ENCODE data around the gene KREMEN1. TPM values are rescaled to one million over a fixed set of nuclear protein-coding genes. Genes with fewer than 3 reads are reported as not detected.

The KREMEN1 gene
- total RNA-seq, 4 donors from 2014 or later, result 7.5 to 35.8 (median 15.4) TPM

GRCh38 chr22:29096736-29097669 is 24.2 kb downstream of the KREMEN1 start:
- in situ Hi-C loops (cut with MboI; ENCODE audit: low sequenced_read_pairs in 4 of 4) (loop anchor here in 1 of 4 donors (10.0 kb wide), 1 partner anchor 58 kb away; no protein-coding TSS in a partner anchor), intact Hi-C loops (cut with DNase I; ENCODE audit: low total_unique reads) (no loop called here)
- H3K27me3 ChIP-seq, result no peaks in the 10 kb centered on the region
- peaks cover 26 to 44% of the 10 kb centered on the region in 2 donors for H3K4me1 ChIP-seq
- no peak for TF ChIP-seq CTCF (IDR thresholded peaks at IDR 0.05 in 4 of 5, conservative IDR thresholded peaks at IDR 0.05 in 1 of 5)
- TF ChIP-seq POLR2A (IDR thresholded peaks at IDR 0.05), result no peak
- ATAC-seq (peak; percentile 66 to 79), DNase-seq (peak; percentile 22 to 36)
- no peak overlapping the region for H3K4me3 ChIP-seq
- peak overlapping the region; percentile 53 to 80 (median 64) for H3K27ac ChIP-seq
- no peaks in the 10 kb centered on the region for H3K9me3 ChIP-seq
- H3K36me3 ChIP-seq, result no peaks in the 10 kb centered on the region

- intact Hi-C loops (cut with DNase I; ENCODE audit: low total_unique reads), result no loop called here
- H3K36me3 ChIP-seq, result no peaks in the 10 kb centered on the region
- TF ChIP-seq CTCF (IDR thresholded peaks at IDR 0.05 in 4 of 5, conservative IDR thresholded peaks at IDR 0.05 in 1 of 5) (no peak), POLR2A (IDR thresholded peaks at IDR 0.05) (no peak)
- in situ Hi-C loops (cut with MboI; ENCODE audit: low sequenced_read_pairs in 4 of 4), result loop anchor here in 1 of 4 donors (10.0 kb wide), 1 partner anchor 57 kb away; no protein-coding TSS in a partner anchor
- H3K9me3 ChIP-seq, result no peaks in the 10 kb centered on the region
- no peaks in the 10 kb centered on the region for H3K27me3 ChIP-seq
- H3K4me1 ChIP-seq, result peaks cover 15 to 32% of the 10 kb centered on the region in 2 donors
- H3K4me3 ChIP-seq, result no peak overlapping the region
- no peak overlapping the region for H3K27ac ChIP-seq
- no peak for ATAC-seq
- no peak for DNase-seq
These were observed 25.5 kb downstream of the KREMEN1 start for GRCh38 chr22:29098296-29098695.

GRCh38 chr22:29102300-29102699 is 29.5 kb downstream of the KREMEN1 start:
- Histone ChIP-seq H3K27ac (no peak overlapping the region), H3K9me3 (no peaks in the 10 kb centered on the region), H3K27me3 (no peaks in the 10 kb centered on the region), H3K36me3 (no peaks in the 10 kb centered on the region), H3K4me1 (peaks cover 0 to 6% of the 10 kb centered on the region in 2 donors), H3K4me3 (no peak overlapping the region)
- in situ Hi-C loops (cut with MboI; ENCODE audit: low sequenced_read_pairs in 4 of 4), result no loop called here
- ATAC-seq (no peak), DNase-seq (no peak)
- TF ChIP-seq CTCF (IDR thresholded peaks at IDR 0.05 in 4 of 5, conservative IDR thresholded peaks at IDR 0.05 in 1 of 5) (no peak), POLR2A (IDR thresholded peaks at IDR 0.05) (no peak)
- intact Hi-C loops (cut with DNase I; ENCODE audit: low total_unique reads), result no loop called here

GRCh38 chr22:29103121-29103520 is 30.3 kb downstream of the KREMEN1 start:
- intact Hi-C loops (cut with DNase I; ENCODE audit: low total_unique reads) (no loop called here), in situ Hi-C loops (cut with MboI; ENCODE audit: low sequenced_read_pairs in 4 of 4) (no loop called here)
- no peaks in the 10 kb centered on the region for H3K27me3 ChIP-seq
- no peaks in the 10 kb centered on the region for H3K9me3 ChIP-seq
- ATAC-seq (no peak), DNase-seq (no peak)
- TF ChIP-seq CTCF (IDR thresholded peaks at IDR 0.05 in 4 of 5, conservative IDR thresholded peaks at IDR 0.05 in 1 of 5) (no peak), POLR2A (IDR thresholded peaks at IDR 0.05) (no peak)
- H3K36me3 ChIP-seq, result no peaks in the 10 kb centered on the region
- H3K4me1 ChIP-seq, result no peaks in the 10 kb centered on the region
- no peak overlapping the region for H3K27ac ChIP-seq
- H3K4me3 ChIP-seq, result no peak overlapping the region
